NCI-H1105 (cell line): ENCODE data around the gene HTRA3.

Experiments
- DNase-seq: peaks from one replicate; lab custom pipeline; 2025; lab: John Stamatoyannopoulos, UW

Gene HTRA3

DNA sequence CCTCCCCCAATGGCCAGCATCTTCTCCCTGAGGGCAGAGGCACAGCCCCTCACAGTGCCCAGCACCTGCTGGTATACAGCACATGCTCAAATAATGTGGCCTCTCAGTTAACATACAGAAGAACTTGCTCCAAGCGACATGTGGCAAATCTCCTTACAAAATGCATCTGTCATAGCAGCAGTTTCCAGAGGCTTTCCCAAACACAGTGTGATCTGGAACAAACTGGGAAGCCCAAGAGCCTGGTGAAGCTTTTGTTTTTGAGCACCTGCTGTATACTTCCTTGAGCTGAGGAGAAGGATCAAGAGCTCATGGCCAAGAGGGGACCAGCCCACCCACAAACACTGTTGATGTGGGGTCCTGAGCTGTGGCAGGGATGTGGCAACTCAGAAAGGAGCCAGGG is 34.8 kb upstream of the HTRA3 start:
- no peak for DNase-seq

DNA sequence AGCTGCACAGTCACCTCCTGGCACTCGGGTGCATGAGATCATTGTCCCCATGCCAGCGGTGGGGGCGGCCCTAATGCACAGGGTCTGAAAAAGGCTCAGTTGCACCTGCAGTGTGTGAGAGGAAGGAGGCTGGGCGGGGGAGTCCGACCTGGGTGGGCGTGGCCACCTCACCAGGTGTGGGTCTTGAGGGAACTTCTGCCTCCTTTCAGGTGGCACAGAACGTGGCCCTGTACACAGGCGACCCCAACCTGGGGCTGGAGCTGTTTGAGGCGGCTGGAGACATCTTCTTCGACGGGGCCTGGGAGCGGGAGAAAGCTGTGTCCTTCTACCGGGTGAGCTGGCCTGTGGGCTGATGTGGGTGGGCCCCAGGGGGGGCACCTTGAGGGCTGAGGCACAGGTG is 34.3 kb upstream of the HTRA3 start:
- DNase-seq: peak; percentile 79

DNA sequence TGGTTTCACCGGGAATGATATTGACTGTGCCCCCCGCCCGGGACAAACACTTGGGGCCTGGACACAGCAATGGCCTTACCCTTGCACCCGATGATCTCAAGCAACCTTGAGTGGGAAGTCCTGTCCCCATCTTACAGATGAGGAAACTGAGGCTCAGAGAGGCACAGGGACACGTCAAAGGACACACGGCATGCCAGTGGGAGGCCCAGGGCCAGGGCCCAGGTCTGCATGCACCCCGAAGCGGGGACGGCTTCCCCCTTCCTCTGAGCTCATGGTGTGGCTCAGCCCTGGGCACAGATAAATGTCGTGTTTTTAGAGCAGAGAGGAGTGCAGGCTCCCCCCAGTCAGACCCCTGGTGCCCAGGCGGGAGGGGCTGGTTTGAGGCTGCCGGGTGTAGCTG is 33.9 kb upstream of the HTRA3 start:
- no peak for DNase-seq

DNA sequence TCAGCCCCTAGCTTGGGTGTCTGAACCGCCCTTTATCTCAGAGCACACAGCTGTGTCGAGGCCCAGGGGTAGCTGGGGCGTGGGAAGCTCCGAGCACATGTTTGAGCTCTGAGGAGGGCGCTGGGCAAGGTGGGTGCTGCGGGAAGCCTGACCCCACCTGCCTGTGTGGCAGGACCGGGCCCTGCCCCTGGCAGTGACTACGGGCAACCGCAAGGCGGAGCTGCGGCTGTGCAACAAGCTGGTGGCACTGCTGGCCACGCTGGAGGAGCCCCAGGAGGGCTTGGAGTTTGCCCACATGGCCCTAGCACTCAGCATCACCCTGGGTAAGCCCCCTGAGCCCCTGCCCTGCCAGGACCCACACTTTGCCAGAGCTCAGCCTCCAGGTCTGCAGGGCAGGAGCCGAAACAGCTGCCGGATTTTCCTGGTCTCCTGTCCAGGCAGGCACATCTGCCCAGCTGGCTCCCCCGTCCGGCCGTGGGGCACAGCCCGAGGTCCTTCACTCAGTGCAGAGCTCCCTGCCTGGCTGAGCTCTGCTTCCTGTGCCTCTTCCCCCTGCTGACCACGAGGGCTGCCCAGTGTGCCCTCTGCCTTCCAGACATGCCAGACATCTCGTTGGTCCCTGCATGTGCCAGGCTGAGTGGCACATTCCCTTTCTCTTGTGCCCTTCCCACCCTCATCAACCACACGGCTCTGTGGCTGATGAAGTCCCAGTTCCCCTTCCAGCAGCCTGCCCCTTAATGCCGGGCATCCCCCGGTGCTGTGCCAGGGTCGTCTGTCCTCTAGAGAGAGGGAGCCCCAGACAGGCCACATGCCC is 33.2 kb upstream of the HTRA3 start:
- no peak for DNase-seq

DNA sequence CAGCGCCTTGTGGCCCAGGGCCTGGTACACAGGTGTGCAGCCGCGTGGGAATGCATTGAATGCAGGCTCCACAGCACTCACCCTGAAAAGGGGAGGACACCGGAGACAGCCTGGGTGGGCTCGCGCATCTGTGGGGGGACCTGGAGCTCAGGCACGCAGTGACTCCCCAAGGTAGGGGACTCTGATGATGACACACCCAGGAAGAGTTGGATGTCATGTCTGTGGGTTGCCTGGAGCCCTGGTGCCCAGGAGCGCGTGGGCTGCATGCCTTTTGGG is 32.7 kb upstream of the HTRA3 start:
- DNase-seq: no peak

DNA sequence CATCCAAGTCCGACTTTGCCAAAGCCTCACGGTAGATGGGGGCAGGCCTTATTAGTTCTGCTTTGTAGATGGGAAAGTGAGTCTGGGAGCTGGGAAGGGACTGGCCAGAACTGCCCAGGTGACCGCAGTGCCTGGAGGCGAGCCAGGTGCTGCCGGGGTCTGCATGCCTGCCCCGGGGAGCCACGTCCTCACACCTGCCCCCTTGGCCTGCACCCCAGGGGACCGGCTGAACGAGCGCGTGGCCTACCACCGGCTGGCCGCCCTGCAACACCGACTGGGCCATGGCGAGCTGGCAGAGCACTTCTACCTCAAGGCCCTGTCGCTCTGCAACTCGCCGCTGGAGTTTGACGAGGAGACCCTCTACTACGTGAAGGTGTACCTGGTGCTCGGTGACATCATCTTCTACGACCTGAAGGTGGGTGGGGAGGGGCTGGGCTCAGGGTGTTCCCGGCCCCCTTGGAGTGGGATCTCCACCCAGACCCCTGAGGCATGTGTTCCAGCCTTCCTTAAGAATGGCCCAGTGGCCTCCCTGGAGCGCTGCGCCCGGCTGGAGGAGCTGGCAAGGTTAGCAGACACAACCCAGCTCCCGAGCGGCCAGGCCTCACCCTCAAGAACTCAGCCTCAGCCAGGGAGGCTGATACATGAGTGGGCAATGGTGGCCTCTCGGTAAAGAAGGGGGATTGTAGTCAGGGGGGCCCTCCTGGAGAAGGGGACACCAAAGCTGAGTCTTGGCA is 32.1 kb upstream of the HTRA3 start:
- no peak for DNase-seq

DNA sequence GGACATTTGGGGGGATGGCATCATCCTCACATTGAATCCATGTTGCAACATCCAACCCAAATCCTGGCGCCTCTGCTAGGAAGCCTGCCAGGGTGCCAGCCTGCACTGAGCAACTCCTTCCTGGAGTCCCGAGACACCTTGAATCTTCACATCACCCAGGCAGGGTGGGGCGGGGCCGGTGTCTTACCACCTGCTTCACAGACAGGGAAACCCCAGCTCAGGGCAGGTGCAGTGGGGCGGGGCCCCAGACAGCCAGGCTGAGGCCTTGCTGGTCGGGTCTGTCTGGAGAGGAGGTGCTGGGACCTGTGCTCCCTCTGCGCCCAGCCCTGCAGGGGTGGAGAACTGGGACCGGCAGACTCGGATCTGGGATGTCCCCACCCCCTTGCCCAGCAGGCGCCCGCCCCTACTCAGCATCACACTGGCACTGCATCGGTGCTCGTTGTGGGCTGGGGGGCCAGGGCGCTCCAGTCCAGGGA is 31.5 kb upstream of the HTRA3 start:
- DNase-seq: no peak

DNA sequence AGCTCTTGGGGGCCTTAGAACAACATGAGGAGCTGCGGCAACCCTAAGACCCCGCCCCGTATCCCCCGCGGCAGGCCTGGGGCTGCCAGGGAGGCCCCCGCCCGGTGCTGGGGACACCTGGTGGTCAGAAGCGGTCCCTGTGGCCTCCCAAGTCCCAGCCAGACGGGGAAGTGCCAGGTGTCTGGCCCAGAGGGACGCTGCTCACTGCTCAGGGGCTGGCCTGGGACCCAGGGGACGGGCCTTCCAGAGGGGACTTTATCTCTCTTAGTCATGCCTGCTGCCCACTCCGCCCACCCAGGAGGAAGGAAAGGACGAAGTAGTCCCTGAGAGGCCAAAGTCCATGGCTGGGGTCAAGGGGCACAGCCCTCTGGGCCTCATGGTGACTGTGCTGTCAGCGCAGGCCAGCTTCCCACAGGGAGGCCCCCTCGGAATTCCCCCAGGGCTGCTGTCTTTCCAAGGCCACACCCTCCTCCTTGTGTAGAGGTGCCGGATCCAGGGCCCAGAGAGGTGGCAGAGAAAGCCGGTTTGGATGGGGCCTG is 31.0 kb upstream of the HTRA3 start:
- no peak for DNase-seq

DNA sequence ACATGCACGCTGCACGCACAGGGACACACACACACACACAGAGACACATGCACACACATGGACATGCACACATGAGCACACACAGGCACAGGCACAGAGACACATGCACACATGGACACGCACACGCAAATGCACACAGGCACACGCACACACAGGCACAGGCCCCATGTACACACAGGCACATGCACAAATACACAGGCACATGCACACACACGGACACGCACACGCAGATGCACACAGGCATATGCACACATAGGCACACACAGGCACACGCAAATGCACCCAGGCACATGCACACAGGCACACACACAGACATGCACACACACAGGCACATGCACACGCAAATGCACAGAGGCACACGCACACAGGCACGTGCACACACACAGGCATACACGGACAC is 30.3 kb upstream of the HTRA3 start:
- no peak for DNase-seq

DNA sequence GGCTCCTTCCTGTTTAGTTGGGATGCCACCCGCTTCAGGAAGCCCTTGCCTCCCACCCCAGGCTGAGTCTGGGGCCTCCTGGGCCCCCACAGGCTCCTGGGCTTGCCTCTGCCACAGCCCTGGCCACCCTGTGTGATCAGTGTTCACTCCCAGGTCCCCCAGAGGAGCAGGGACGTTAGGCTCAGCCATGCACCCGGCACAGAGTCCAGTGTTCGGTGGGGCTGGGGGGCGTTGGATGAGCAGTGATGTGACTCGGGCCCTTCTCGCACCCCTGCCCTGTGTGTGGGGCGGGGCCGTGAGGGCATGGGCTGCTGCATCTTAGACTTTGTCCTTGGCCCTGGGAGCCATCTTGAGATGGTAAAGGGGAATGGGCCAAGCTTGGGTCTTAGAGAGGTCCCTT is 29.9 kb upstream of the HTRA3 start:
- DNase-seq: no peak

DNA sequence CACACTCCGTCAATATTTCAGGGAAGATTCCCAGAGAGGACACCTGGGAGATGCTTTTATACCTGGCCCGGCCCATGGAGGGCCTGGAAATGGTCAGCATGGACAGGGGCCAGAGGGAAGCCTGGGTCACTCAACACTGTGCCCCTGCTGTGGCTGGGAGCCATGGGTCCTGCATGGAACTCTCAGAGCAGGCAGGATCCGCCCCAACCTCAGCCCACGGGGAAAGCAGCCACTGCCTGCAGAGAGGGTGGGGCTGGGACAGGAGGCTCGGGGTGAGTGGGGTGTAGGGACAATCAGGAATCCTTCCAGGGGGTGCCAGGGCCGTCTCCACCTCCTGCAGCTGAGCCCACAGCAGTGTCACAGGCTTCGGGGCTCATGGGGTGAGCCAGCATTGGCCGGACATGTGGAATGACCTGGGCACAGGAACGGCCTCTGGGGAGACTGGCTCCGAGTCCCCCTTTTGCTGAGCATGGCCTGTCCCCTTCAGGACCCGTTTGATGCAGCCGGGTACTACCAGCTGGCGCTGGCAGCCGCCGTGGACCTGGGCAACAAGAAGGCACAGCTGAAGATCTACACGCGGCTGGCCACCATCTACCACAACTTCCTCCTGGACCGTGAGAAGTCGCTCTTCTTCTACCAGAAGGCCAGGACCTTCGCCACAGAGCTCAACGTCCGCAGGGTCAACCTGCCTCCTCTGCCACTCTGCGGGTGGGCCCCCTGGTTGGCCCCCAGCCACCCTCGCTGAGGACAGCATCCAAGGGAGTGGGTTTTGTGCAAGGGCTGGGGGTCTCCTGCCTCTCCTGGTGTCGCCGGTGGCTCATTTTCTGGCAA is 29.1 kb upstream of the HTRA3 start:
- no peak for DNase-seq

DNA sequence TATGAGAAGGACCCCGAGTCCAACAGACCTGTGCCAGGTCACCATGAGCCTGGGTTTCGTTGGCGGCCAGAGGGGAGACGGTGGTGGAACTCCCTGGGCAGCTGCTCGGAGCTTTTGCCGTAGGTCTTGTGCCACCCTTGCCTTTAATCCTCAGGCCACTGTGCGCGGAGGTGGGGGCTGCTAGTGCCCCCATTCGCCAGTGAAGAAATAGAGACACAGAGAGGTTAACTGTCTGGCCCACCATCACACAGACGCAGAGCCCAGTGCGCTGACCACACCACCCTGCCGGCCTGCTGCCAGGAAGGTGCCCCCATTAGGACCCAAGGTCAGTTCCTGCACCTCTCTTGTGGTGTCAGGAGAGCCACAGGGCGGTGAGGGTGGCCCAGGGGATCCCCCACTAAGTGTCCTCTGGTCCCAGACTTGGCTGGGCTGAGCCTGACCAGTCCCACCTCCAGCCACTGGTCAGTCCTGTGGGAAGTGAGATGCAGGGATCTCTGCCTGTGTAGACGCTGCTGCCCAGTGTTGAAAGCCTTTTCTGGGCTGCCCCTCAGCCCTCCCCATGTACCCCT is 28.3 kb upstream of the HTRA3 start:
- no peak for DNase-seq

DNA sequence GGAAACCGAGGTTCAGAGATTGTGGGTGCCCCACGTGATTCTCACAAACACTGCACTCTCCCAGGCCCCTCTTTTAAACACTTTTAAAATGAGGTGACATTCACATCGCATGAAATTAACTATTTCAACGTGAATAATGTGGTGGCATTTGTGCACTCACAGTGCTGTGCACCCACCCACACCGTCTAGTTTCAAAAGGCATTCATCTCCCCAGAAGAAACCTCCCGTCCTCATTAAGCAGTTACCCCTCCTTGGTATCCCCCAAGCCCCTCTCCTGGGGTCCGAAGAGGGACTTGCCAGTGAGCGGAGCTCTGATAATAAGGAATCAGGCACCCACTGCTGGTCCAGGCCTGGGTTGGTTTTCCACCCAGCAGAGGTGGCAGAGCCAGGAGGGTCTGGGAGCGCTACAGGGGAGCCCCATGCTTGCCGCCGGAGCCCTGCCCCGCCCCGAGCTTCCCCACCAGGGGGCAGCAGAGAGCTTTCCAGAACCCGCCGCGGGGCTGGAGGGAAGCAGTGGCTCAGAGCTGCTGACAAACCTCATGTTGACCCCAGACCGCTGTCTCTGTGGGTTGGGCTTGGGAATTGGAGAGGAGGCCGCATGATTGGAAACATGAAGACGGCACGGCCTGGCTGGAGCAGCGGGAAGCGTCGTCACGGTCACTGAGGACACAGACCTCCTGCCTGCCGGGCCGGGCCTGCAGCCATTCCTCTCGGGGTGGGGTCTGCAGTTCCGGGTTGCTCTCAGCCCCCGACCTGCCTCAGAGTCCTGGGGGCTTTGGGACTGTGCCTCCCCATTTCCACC is 27.5 kb upstream of the HTRA3 start:
- DNase-seq: peak; percentile 47

DNA sequence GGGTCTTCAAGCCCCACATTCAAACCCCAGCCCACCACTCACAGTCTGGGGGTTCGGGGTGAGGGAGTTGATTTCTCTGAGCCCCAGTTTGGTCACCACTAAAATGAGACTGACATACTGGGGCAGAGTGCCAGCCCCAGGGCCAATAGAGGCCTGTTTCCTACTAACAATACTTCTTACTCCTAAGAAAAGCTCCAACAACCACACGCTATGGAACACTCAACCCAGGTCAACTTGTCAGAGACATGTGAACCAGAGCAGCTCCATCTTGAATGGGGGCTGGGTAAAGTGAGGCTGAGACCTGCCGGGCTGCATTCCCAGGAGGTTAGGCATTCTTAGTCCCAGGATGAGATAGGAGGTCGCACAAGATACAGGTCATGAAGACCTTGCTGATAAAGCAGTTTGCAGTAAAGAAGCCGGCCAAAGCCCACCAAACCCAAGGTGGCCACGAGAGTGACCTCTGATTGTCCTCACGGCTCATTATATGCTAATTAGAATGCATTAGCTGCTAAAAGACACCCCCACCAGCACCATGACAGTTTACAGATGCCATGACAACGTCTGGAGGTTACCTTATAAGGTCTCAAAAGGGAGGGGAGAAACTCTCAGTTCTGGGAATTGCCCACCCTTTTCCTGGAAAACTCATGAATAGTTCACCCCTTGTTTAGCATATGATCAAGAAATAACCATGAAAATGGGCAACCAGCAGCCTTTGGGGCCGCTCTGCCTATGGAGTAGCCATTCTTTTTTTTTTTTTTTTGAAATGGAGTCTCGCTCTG is 26.6 kb upstream of the HTRA3 start:
- DNase-seq: no peak

DNA sequence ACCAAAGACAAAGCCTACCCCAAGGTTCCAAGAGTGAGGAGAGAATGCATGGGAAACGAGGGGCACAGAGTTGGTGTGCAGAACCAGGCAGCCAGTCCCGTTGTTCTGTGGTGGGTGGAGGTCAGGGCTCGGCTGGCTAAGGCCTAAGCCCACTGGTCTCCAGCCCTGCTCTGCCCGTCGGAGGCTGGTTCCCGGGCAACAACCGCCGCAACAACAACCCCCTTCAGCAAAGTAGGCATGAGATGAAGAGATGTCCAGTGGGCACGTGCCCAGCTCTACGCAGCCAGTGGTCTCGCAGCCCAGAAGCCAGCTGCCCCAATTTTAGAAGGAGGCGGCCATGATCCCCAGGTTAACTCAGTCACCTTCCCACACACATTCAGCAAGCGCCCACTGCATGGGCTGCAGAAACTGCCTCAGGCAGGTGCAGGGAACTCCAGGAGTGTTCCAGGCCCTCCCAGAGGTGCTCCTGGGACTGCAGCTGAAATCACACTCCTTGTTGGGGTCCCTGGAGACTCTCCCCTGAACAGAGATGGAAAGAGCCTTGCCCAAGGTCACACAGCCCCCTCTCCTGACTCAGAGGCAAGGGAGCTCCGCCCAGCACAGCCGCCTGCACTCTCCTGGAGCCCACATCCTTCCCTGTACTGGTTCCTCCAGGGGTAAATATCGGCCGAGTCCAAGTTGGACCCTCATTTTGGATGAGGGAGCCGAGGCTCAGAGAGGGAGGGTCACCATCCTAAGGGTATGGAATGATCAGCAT is 25.4 kb upstream of the HTRA3 start:
- DNase-seq: no peak

DNA sequence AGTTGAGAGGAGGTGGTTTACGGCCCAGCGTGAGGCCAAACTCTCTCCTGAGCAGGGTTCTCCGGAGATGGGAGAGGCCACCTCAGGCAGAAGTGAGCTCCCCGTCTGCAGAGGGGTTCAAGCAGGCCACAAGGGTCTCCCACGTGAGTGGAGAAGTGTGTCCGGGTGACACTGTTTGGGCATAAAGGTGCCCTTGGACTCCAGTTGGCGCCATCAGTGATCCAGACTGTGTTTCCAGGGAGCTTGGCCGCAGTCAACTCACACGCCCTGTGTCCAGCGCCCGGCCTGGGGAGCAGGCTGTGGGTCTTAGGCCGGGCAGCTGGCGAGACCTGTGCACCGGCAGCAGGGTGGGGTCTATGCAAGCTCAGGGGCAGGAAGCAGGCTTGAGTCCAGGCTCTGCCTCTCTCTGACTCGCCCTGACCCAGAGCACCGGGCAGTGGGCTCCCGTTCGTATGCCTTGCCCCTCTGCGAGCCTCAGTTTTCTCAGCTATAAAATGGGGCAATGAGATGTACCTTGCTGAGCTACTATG is 24.6 kb upstream of the HTRA3 start:
- DNase-seq: no peak

DNA sequence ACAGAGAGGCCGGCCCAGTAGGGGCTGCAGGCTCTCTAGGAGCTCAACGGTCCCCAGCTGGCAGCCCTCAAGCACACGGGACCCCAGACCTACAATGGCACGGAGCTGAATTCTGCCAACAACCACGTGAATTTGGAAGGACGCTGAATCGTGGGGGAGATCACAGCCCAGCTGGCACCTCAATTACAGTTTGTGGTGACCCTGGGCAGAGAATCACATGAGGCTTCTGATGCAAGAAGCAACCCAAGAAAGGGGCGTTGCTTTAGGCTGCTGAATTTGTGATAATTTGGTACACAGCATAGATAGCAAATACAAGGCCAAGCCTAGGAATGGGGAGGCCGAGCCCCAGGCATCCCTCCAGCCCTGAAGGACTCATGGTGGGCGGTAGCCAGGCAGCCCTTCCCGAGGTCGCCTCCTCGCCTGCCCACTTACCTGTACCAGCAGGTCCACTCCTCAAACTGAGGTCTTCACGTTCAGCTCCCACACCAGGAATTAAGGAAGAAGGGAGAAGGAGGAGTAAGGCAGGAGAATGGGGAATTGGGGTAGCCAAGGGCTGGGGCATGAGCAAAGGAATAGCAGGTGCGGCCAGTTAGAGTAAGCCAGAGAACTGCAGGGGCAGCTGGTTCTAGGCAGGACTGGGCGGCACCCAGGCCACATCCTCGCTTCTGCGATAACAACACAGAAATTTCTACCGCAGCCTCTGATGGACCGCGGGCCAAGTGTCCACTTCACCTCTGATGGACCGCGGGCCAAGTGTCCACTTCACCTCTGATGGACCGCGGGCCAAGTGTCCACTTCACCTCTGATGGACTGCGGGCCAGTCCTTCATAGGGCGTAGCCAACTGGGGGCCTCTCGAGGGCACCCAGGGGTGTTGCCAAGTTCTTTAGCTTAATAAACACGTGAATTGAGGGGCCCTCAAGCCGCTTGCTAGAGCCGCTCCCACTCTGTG is 23.4 kb upstream of the HTRA3 start:
- DNase-seq: no peak
